A673 (cell line): Measurements from ENCODE around the gene CHERP.

Source experiments
- EZH2 ChIP-seq: fragments of 200-600 bp; sonication (generic); IDR thresholded peaks from 2 replicates; pipeline ENCODE4 v1.6.1; 2017; ENCODE audit warnings: borderline replicate concordance, low read depth, mild to moderate bottlenecking, mixed read lengths, antibody characterized with exemption, low read length; ENCODE audit not compliant: poor library complexity, severe bottlenecking
- TF ChIP-seq, protein P1 (sequence below): fragments of 300-800, 200-600 bp; sonication (generic); conservative IDR thresholded peaks from 2 replicates; pipeline ENCODE4 v1.5.1; 2017; ENCODE audit warnings: low read depth, mild to moderate bottlenecking, antibody characterized with exemption, low read length, moderate library complexity, mixed read lengths

DNA sequence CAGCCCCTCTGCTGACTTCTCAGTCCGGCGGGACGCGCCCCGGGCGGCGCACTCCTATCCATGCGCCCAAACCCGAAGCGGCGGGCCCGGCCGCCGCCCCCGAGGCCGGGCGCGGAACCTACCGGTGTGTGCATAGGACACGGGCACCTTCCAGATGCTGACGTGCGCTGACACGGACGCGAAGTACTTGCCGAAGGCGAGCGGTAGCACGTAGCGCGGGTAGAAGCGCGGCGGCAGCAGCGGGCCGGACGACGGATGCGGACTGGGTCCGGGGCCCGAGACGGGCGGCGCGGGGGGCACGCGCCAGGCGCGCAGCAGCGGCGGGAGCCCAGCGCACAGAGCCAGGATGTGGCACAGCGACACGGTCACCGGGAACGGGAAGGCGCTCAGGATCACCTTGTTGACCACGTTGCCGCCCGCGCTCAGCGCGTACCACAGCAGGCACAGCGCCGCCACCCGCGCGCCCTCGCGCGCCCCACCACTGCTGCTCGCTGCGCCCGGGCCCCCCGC, 29.6 kb upstream of the CHERP start:
- TF ChIP-seq, protein P1, sequence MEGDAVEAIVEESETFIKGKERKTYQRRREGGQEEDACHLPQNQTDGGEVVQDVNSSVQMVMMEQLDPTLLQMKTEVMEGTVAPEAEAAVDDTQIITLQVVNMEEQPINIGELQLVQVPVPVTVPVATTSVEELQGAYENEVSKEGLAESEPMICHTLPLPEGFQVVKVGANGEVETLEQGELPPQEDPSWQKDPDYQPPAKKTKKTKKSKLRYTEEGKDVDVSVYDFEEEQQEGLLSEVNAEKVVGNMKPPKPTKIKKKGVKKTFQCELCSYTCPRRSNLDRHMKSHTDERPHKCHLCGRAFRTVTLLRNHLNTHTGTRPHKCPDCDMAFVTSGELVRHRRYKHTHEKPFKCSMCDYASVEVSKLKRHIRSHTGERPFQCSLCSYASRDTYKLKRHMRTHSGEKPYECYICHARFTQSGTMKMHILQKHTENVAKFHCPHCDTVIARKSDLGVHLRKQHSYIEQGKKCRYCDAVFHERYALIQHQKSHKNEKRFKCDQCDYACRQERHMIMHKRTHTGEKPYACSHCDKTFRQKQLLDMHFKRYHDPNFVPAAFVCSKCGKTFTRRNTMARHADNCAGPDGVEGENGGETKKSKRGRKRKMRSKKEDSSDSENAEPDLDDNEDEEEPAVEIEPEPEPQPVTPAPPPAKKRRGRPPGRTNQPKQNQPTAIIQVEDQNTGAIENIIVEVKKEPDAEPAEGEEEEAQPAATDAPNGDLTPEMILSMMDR = no peak
- TF ChIP-seq EZH2 = no peak
